ENCODE results near the gene ZNF609.

ZNF609 gene

DNA sequence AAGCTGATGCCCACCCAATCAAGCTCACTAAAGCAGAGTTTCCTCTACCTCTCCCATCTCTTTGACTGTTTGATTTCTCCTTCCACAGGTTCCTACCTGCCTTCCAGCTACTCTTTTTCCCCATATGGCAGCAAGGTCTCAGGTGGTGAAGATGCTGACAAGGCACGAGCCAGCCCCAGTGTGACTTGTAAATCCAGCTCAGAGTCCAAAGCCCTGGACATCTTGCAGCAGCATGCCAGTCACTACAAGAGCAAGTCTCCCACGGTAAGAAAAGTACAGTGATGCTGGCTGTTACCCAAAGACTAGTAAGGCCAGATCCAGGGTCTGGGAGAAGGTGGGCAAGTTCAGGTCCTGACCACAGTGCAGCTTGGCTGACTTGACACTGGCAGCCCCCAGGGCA lies 219.7 kb downstream of the ZNF609 start:
- H3K4me3 ChIP-seq (replicated peaks; ENCODE audit: low read depth, low read length) = no peak overlapping the region
- DNase-seq (ENCODE audit: low read depth) = no peak
- TF ChIP-seq CTCF (IDR thresholded peaks at IDR 0.05; ENCODE audit: low read length, missing control alignments) = no peak

DNA sequence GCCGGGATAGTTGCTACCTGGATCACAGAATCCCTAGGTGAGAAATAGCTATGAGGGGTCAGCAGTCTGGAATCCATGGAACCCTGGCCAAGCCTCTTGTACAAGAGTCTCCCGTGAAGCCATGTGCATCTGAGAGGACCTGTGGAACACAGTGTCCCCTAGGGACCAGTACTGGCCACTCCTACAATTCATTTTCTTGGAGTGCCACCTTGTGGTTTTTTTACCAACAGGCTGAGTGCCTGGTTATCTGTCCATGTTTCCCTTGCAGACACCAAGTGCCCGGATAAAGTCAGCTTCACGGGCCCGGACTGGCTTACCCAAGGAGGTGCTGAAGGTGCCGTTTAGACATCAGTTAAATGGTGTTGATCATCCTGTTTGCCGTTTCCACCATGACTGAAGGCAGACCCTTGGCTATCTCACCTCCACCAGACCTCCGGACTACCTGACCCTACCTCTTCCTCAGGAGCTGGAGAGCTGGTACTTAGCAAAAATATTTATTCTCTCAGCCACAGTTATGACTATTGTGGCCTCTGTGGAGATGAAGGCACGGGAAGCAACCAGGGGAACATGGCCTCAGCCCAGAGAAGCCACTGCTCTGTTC lies 221.1 kb downstream of the ZNF609 start:
- TF ChIP-seq CTCF (IDR thresholded peaks at IDR 0.05; ENCODE audit: low read length, missing control alignments) = peak; percentile 65
- H3K4me3 ChIP-seq (replicated peaks; ENCODE audit: low read depth, low read length) = no peak overlapping the region
- DNase-seq (ENCODE audit: low read depth) = peak; percentile 79

- no peak overlapping the region for H3K4me3 ChIP-seq (replicated peaks; ENCODE audit: low read depth, low read length)
- DNase-seq (ENCODE audit: low read depth) = no peak
- no peak for TF ChIP-seq CTCF (IDR thresholded peaks at IDR 0.05; ENCODE audit: low read length, missing control alignments)
These were observed 221.9 kb downstream of the ZNF609 start for GRCh38 chr15:64682255-64682654.

GRCh38 chr15:64683378-64683777 lies 223.0 kb downstream of the ZNF609 start:
- DNase-seq (ENCODE audit: low read depth) = peak; percentile 48
- no peak for TF ChIP-seq CTCF (IDR thresholded peaks at IDR 0.05; ENCODE audit: low read length, missing control alignments)

DNA sequence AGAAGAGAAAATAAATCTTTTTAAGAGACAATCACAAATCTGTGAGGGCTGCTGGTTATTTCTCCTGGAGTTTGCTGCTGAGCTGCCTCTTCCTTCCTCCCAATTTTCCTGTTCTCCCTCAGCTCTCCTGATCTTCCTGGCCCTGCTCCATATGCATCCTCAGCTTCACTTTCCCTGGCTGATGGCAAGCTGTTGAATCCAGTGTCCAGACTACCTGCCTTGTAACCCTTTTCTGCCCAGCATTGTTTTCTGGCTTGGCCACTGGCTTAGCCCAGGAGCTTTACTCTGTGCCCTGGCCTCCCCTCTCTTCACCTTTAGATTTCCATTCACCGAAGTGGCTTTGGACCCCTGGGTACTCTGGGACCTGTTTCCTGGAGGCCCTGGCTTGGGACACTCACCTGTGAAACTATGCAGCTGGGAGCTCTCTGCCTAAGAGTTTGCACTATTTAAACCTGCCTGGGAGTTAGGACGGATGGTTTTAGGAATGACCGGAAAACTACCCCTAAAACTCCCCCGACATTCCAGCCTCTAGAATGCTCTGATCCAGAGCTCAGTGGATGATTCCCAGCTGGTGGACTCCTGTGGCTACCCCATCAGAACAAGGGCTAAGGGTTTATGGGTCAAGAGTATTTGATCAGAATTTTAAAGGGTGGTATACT lies 225.0 kb downstream of the ZNF609 start:
- no peak overlapping the region for H3K4me3 ChIP-seq (replicated peaks; ENCODE audit: low read depth, low read length)
- no peak for TF ChIP-seq CTCF (IDR thresholded peaks at IDR 0.05; ENCODE audit: low read length, missing control alignments)
- DNase-seq (ENCODE audit: low read depth) = peak; percentile 36

More at GRCh38 chr15:64683378-64683777, 223.0 kb downstream of the ZNF609 start:
- H3K4me3 ChIP-seq (replicated peaks; ENCODE audit: low read depth, low read length) = no peak overlapping the region

GRCh38 chr15:64686130-64686735 lies 225.9 kb downstream of the ZNF609 start:
- DNase-seq (ENCODE audit: low read depth) = peak; percentile 74
- TF ChIP-seq CTCF (IDR thresholded peaks at IDR 0.05; ENCODE audit: low read length, missing control alignments) = peak; percentile 80
- H3K4me3 ChIP-seq (replicated peaks; ENCODE audit: low read depth, low read length) = no peak overlapping the region
